Gastrocnemius medialis (tissue), 4 donors: Measurements from ENCODE around the gene RASSF10.

ENCODE experiments used
- CTCF ChIP-seq, 5 experiments: fragments of 450-650 bp in 3 of 5; fragments of 200-600 bp in 2 of 5; sonication (generic) in 2 of 5; IDR thresholded peaks in 4 of 5; conservative IDR thresholded peaks in 1 of 5; 1 replicate in 4 of 5; 2 replicates in 1 of 5; pipeline ENCODE4 v1.5.1; 2016 to 2019; ENCODE audit warnings: antibody characterized with exemption in 5 of 5, mild to moderate bottlenecking in 3 of 5, moderate library complexity in 3 of 5
- POLR2A ChIP-seq, 2 donors: fragments of 450-650 bp; IDR thresholded peaks; one replicate each; pipeline ENCODE4 v1.6.1; 2017; ENCODE audit warnings: antibody characterized with exemption in 2 of 2, mild to moderate bottlenecking in 2 of 2, moderate library complexity in 2 of 2

- TF ChIP-seq CTCF (IDR thresholded peaks at IDR 0.05 in 4 of 5, conservative IDR thresholded peaks at IDR 0.05 in 1 of 5), result no peak
- TF ChIP-seq POLR2A (IDR thresholded peaks at IDR 0.05), result no peak
Observed at GRCh38 chr11:12975195-12975594, 33.9 kb upstream of the RASSF10 start.
